Neural progenitor cell (in vitro differentiated cells): ENCODE data around the gene PWP2. TPM values are rescaled to one million over a fixed set of nuclear protein-coding genes. Genes with fewer than 3 reads are reported as not detected.
"Not testable (repeated sequence)": the region's sequence is repeated elsewhere in the genome, so short reads cannot be mapped to it uniquely, and the experiment has no call there.

Source experiments
- DNase-seq: peaks from one replicate; pipeline ENCODE4 v3.0.0-alpha.2; 2016; ENCODE audit warnings: low spot score
- H2AFZ ChIP-seq: fragments of 200-600 bp; sonication (generic); replicated peaks from 2 replicates; pipeline ENCODE4 v1.6.1; 2016; ENCODE audit warnings: antibody characterized with exemption
- H3F3A ChIP-seq: fragments of 200-600 bp; sonication (generic); 2 replicates; pipeline ENCODE4 v1.6.1; 2016; ENCODE audit warnings: antibody characterized with exemption, low read depth
- H3K27ac ChIP-seq: fragments of 200-600 bp; sonication (generic); 2 replicates; pipeline ENCODE4 v1.5.1; 2016; ENCODE audit warnings: mild to moderate bottlenecking
- H3K27me3 ChIP-seq: fragments of 200-600 bp; sonication (generic); 2 replicates; pipeline ENCODE4 v1.6.1; 2016; ENCODE audit warnings: mild to moderate bottlenecking, moderate library complexity
- H3K36me3 ChIP-seq: fragments of 200-600 bp; sonication (generic); 2 replicates; pipeline ENCODE4 v1.5.1; 2016
- H3K4me1 ChIP-seq: fragments of 200-600 bp; sonication (generic); 2 replicates; pipeline ENCODE4 v1.6.1; 2016; ENCODE audit warnings: mixed run types
- H3K4me2 ChIP-seq: fragments of 200-600 bp; sonication (generic); 2 replicates; pipeline ENCODE4 v1.6.1; 2016
- H3K4me3 ChIP-seq: fragments of 200-600 bp; sonication (generic); 2 replicates; pipeline ENCODE4 v1.5.1; 2016
- H3K79me2 ChIP-seq: fragments of 200-600 bp; sonication (generic); 2 replicates; pipeline ENCODE4 v1.6.1; 2016; ENCODE audit warnings: low read depth
- H3K9ac ChIP-seq: fragments of 200-600 bp; sonication (generic); 2 replicates; pipeline ENCODE4 v1.6.1; 2016
- H3K9me3 ChIP-seq: fragments of 200-600 bp; sonication (generic); 2 replicates; pipeline ENCODE4 v1.5.1; 2016; ENCODE audit warnings: low read depth
- H4K20me1 ChIP-seq: fragments of 200-600 bp; sonication (generic); 2 replicates; pipeline ENCODE4 v1.6.1; 2016; ENCODE audit warnings: low read depth
- H3K27ac Mint-ChIP-seq: 3 replicates; pipeline ENCODE4 v1.8.0; 2021; ENCODE audit warnings: mixed read lengths
- H3K27me3 Mint-ChIP-seq: 2 replicates; pipeline ENCODE4 v1.8.0; 2022; ENCODE audit warnings: low read depth, mild to moderate bottlenecking, inconsistent platforms, moderate library complexity, mixed read lengths; ENCODE audit not compliant: insufficient read depth
- H3K36me3 Mint-ChIP-seq: 3 replicates; pipeline ENCODE4 v1.8.0; 2021; ENCODE audit warnings: mixed read lengths
- H3K4me1 Mint-ChIP-seq: 3 replicates; pipeline ENCODE4 v1.8.0; 2021; ENCODE audit warnings: mixed read lengths
- H3K4me3 Mint-ChIP-seq: 3 replicates; pipeline ENCODE4 v1.8.0; 2021; ENCODE audit warnings: mild to moderate bottlenecking, moderate library complexity, mixed read lengths
- H3K9me3 Mint-ChIP-seq: 3 replicates; pipeline ENCODE4 v1.8.0; 2020; ENCODE audit warnings: mixed read lengths
- CTCF ChIP-seq: fragments of 200-600 bp; sonication (generic); IDR thresholded peaks from 2 replicates; pipeline ENCODE4 v1.5.1; 2017; ENCODE audit warnings: antibody characterized with exemption, mild to moderate bottlenecking
- EZH2 ChIP-seq: fragments of 200-600 bp; sonication (generic); IDR thresholded peaks from 2 replicates; pipeline ENCODE4 v1.6.1; 2017; ENCODE audit warnings: antibody characterized with exemption, mild to moderate bottlenecking, moderate library complexity
- EZH2phosphoT487 ChIP-seq: fragments of 200-600 bp; sonication (generic); IDR thresholded peaks from 2 replicates; pipeline ENCODE4 v1.6.1; 2017; ENCODE audit warnings: antibody characterized with exemption
- total RNA-seq: library from RNA; depleted of rRNA; stranded (reverse); fragments of >200 nt; gene quantifications from 2 replicates; pipeline ENCODE4 v1.2.3, GENCODE V29; 2015; ENCODE audit warnings: low replicate concordance

PWP2 gene
- total RNA-seq, 1 donor from 2014 or later, result 9.8 TPM

GRCh38 chr21:44090325-44090724, 16.9 kb upstream of the PWP2 start:
- no peaks in the 10 kb centered on the region for H3K79me2 ChIP-seq
- H3K9me3 Mint-ChIP-seq, result no peaks in the 10 kb centered on the region

GRCh38 chr21:44092211-44092610, 15.0 kb upstream of the PWP2 start:
- no peak overlapping the region for H2AFZ ChIP-seq
- no peak overlapping the region for H3K4me3 Mint-ChIP-seq
- peaks cover 17% of the 10 kb centered on the region for H3K36me3 Mint-ChIP-seq
- no peak overlapping the region for H3K27ac ChIP-seq
- no peak overlapping the region for H3K4me2 ChIP-seq
- no peak overlapping the region for H3K4me3 ChIP-seq
- H3K4me1 Mint-ChIP-seq, result no peaks in the 10 kb centered on the region
- no peaks in the 10 kb centered on the region for H3K9me3 ChIP-seq
- no peaks in the 10 kb centered on the region for H3K4me1 ChIP-seq
- H3K27me3 Mint-ChIP-seq, result no peaks in the 10 kb centered on the region
- H3K36me3 ChIP-seq, result no peaks in the 10 kb centered on the region
- H3K9me3 Mint-ChIP-seq, result no peaks in the 10 kb centered on the region
- no peaks in the 10 kb centered on the region for H3K79me2 ChIP-seq
- no peak overlapping the region for H3K9ac ChIP-seq
- no peak overlapping the region for H3K27ac Mint-ChIP-seq
- no peaks in the 10 kb centered on the region for H3K27me3 ChIP-seq
- H4K20me1 ChIP-seq, result no peaks in the 10 kb centered on the region
- no peak for DNase-seq
- H3F3A ChIP-seq, result no peaks in the 10 kb centered on the region
- TF ChIP-seq EZH2, result no peak
- no peak for TF ChIP-seq CTCF
- no peak for TF ChIP-seq EZH2phosphoT487

More at GRCh38 chr21:44090325-44090724, 16.9 kb upstream of the PWP2 start:
- TF ChIP-seq EZH2, result no peak
- no peak for TF ChIP-seq EZH2phosphoT487
- no peak for TF ChIP-seq CTCF
- Mint-ChIP-seq H3K4me1 (no peaks in the 10 kb centered on the region), H3K27ac (no peak overlapping the region), H3K27me3 (no peaks in the 10 kb centered on the region), H3K4me3 (no peak overlapping the region), H3K36me3 (peaks cover 21% of the 10 kb centered on the region)
- no peaks in the 10 kb centered on the region for H3K4me1 ChIP-seq
- no peaks in the 10 kb centered on the region for H4K20me1 ChIP-seq
- no peak for DNase-seq
- no peak overlapping the region for H3K4me3 ChIP-seq
- no peaks in the 10 kb centered on the region for H3F3A ChIP-seq
- H3K36me3 ChIP-seq, result no peaks in the 10 kb centered on the region
- no peak overlapping the region for H3K9ac ChIP-seq
- no peaks in the 10 kb centered on the region for H3K9me3 ChIP-seq
- no peaks in the 10 kb centered on the region for H3K27me3 ChIP-seq
- H2AFZ ChIP-seq, result no peak overlapping the region
- H3K4me2 ChIP-seq, result no peak overlapping the region
- H3K27ac ChIP-seq, result no peak overlapping the region

DNA sequence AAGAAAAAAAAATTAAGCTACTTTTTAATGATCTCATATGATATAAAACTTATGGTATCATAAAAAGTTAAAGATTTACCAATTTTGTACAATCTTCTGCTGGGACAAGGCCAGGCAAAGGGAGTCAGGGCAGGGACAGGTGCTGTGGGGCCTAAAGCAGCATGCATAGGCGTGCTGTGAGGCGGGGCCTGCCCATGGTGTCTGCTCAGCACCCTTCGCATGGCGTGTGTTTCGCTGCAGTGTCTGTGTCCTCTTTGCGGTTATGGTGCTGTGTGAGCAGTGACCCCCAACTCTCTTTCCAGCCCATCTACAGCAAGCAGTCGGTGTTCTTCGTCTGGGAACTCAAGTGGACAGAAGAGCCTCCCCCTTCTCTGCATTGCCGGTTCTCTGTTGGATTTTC, 13.4 kb upstream of the PWP2 start:
- Histone ChIP-seq H4K20me1 (no peaks in the 10 kb centered on the region), H3K9me3 (no peaks in the 10 kb centered on the region), H3F3A (no peaks in the 10 kb centered on the region), H3K36me3 (no peaks in the 10 kb centered on the region), H3K9ac (no peak overlapping the region), H3K27me3 (no peaks in the 10 kb centered on the region), H3K4me3 (no peak overlapping the region), H3K4me2 (no peak overlapping the region), H3K27ac (no peak overlapping the region), H3K79me2 (no peaks in the 10 kb centered on the region), H2AFZ (no peak overlapping the region), H3K4me1 (no peaks in the 10 kb centered on the region)
- peak; percentile 1 for DNase-seq
- Mint-ChIP-seq H3K27ac (peak overlapping the region; percentile 21), H3K27me3 (no peaks in the 10 kb centered on the region), H3K4me1 (no peaks in the 10 kb centered on the region), H3K4me3 (no peak overlapping the region), H3K36me3 (peaks cover 15% of the 10 kb centered on the region), H3K9me3 (no peaks in the 10 kb centered on the region)
- TF ChIP-seq EZH2phosphoT487 (no peak), CTCF (no peak)

DNA sequence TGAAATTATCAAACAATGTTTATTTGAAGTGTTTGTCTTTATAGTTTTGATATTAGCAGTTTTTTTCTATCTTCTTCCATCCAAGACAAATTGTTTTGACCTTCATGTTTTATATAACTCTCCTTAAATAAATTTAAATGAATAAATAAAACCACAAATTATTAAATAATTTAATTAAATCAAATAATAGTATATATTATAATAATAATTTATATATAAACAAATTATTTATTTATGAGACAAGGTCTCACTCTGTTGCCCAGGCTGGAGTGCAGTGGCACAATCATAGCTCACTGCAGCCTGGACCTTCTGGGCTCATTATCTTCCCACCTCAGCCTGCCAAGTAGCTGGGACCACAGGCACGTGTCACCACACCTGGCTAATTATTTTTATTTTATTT, 12.4 kb upstream of the PWP2 start:
- H3K4me1 Mint-ChIP-seq, result no peaks in the 10 kb centered on the region
- Histone ChIP-seq H3K9ac (no peak overlapping the region), H3K27me3 (no peaks in the 10 kb centered on the region), H3K79me2 (no peaks in the 10 kb centered on the region), H3K9me3 (no peaks in the 10 kb centered on the region), H4K20me1 (no peaks in the 10 kb centered on the region), H3K4me3 (no peak overlapping the region), H3K36me3 (no peaks in the 10 kb centered on the region), H3K4me2 (no peak overlapping the region), H2AFZ (no peak overlapping the region), H3K27ac (no peak overlapping the region), H3K4me1 (no peaks in the 10 kb centered on the region), H3F3A (no peaks in the 10 kb centered on the region)
- peaks cover 7% of the 10 kb centered on the region for H3K36me3 Mint-ChIP-seq
- TF ChIP-seq CTCF, result no peak
- no peak for TF ChIP-seq EZH2
- TF ChIP-seq EZH2phosphoT487, result no peak
- H3K27me3 Mint-ChIP-seq, result no peaks in the 10 kb centered on the region
- no peak for DNase-seq
- no peak overlapping the region for H3K4me3 Mint-ChIP-seq
- no peak overlapping the region for H3K27ac Mint-ChIP-seq
- no peaks in the 10 kb centered on the region for H3K9me3 Mint-ChIP-seq

DNA sequence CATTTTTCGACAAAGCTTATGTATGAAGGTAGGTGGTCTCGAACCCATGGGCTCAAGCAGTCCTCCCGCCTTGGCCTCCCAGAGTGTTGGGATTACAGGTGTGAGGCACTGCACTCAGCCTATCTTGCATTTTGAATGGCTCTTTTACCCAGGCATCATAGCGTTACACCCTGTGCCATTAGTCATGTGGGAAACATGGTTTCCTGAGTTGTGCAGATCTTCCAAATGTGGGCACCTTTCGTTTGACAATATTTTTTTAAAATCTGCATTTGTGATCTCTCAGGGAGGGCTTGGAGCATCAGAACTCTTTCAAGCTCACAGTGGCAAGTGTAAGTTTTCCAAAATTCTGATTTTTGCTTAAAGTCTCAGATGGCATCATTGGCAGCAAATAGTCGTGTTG, 8.7 kb upstream of the PWP2 start:
- H3K4me1 Mint-ChIP-seq, H4K20me1 ChIP-seq, H3K36me3 Mint-ChIP-seq, H3K9ac ChIP-seq, H3K27ac Mint-ChIP-seq, H3K9me3 ChIP-seq, H3K4me2 ChIP-seq, H3K27me3 Mint-ChIP-seq, H3K27me3 ChIP-seq, H3F3A ChIP-seq, H3K79me2 ChIP-seq, H3K36me3 ChIP-seq, H3K27ac ChIP-seq, H3K9me3 Mint-ChIP-seq, H3K4me1 ChIP-seq, DNase-seq, H2AFZ ChIP-seq, H3K4me3 ChIP-seq, H3K4me3 Mint-ChIP-seq: not testable (repeated sequence)
